PC-9 (cell line): ENCODE data around the gene PRKCA. TPM values are rescaled to one million over a fixed set of nuclear protein-coding genes. Genes with fewer than 3 reads are reported as not detected.

ENCODE experiments used
- BruUV-seq: library from RNA; stranded (reverse); fragments of 400-500 nt; replicated peaks from 2 replicates; lab custom pipeline; 2021; lab: Mats Ljungman, UMichigan
- CTCF ChIA-PET: fragments of 300-600 bp; sonication (Branson Sonifier 250); formaldehyde crosslinking; loops from one replicate; lab custom pipeline; 2022; ENCODE audit warnings: antibody characterized with exemption; lab: Charles Lee
- POLR2A ChIA-PET: fragments of 300-600 bp; sonication (Branson Sonifier 250); formaldehyde crosslinking; loops from one replicate; lab custom pipeline; 2022; ENCODE audit warnings: antibody characterized with exemption; ENCODE audit not compliant: unreplicated experiment; lab: Charles Lee
- DNase-seq, 2 experiments: peaks; one replicate each; pipeline versions ENCODE4 v3.0.0 to v3.0.0-alpha.2; 2015 to 2022; ENCODE audit warnings: mixed read lengths in 1 of 2
- H2AFZ ChIP-seq: fragments of 200-600 bp; sonication (generic); 2 replicates; pipeline ENCODE4 v1.8.1; 2017; ENCODE audit warnings: antibody characterized with exemption
- H3F3A ChIP-seq: fragments of 200-600 bp; sonication (generic); 2 replicates; pipeline ENCODE4 v1.8.1; 2017; ENCODE audit warnings: antibody characterized with exemption, mild to moderate bottlenecking, low read depth; ENCODE audit not compliant: insufficient read depth
- H3K27ac ChIP-seq: fragments of 200-600 bp; sonication (generic); 2 replicates; pipeline ENCODE4 v1.6.1; 2016; ENCODE audit warnings: mixed run types
- H3K27me3 ChIP-seq: fragments of 200-600 bp; sonication (generic); 2 replicates; pipeline ENCODE4 v1.6.1; 2016; ENCODE audit warnings: low read depth, mixed run types; ENCODE audit not compliant: insufficient read depth
- H3K36me3 ChIP-seq: fragments of 200-600 bp; sonication (generic); 2 replicates; pipeline ENCODE4 v1.6.1; 2016; ENCODE audit warnings: low read depth, mixed run types
- H3K4me1 ChIP-seq: fragments of 200-600 bp; sonication (generic); replicated peaks from 2 replicates; pipeline ENCODE4 v1.6.1; 2016; ENCODE audit warnings: mixed run types; ENCODE audit not compliant: insufficient read depth
- H3K4me2 ChIP-seq: fragments of 200-600 bp; sonication (generic); 2 replicates; pipeline ENCODE4 v1.6.1; 2017; ENCODE audit warnings: mixed run types
- H3K4me3 ChIP-seq: fragments of 200-600 bp; sonication (generic); 2 replicates; pipeline ENCODE4 v1.6.1; 2016; ENCODE audit warnings: mixed run types
- H3K79me2 ChIP-seq: fragments of 200-600 bp; sonication (generic); 2 replicates; pipeline ENCODE4 v1.6.1; 2017; ENCODE audit warnings: low read depth, mixed run types
- H3K9me2 ChIP-seq: fragments of 200-600 bp; sonication (generic); 2 replicates; pipeline ENCODE4 v1.8.1; 2017; ENCODE audit warnings: mild to moderate bottlenecking; ENCODE audit not compliant: insufficient read depth
- H3K9me3 ChIP-seq: fragments of 200-600 bp; sonication (generic); 2 replicates; pipeline ENCODE4 v1.8.1; 2016; ENCODE audit warnings: low read depth; ENCODE audit not compliant: insufficient read depth
- H4K20me1 ChIP-seq: fragments of 200-600 bp; sonication (generic); 2 replicates; pipeline ENCODE4 v1.8.1; 2017; ENCODE audit not compliant: insufficient read depth
- CTCF ChIP-seq: fragments of 200-600 bp; sonication (generic); conservative IDR thresholded peaks from 2 replicates; pipeline ENCODE4 v1.6.1; 2017; ENCODE audit warnings: mixed run types, antibody characterized with exemption, mild to moderate bottlenecking, moderate library complexity
- EZH2 ChIP-seq: fragments of 200-600 bp; sonication (generic); IDR thresholded peaks from 2 replicates; pipeline ENCODE4 v1.8.0; 2017; ENCODE audit warnings: antibody characterized with exemption, low read depth
- intact Hi-C: fragments of 100-400 bp; cut with micrococcal nuclease; formaldehyde crosslinking; loops from one replicate; pipeline ENCODE4 v1.10.0; 2022; ENCODE audit not compliant: unreplicated experiment
- total RNA-seq: library from RNA; stranded (reverse); gene quantifications from 2 replicates; pipeline ENCODE4 v1.2.3, GENCODE V29; 2021

The PRKCA gene
- total RNA-seq, 1 experiment from 2014 or later = 23.1 TPM

GRCh38 chr17:66595893-66596292 lies 293.5 kb downstream of the PRKCA start:
- no peaks in the 10 kb centered on the region for H3K4me1 ChIP-seq
- TF ChIP-seq CTCF (no peak), EZH2 (no peak)
- CTCF ChIA-PET = no interaction called here
- no peaks in the 10 kb centered on the region for H3F3A ChIP-seq
- H4K20me1 ChIP-seq = no peaks in the 10 kb centered on the region
- intact Hi-C loops = no loop called here
- no peaks in the 10 kb centered on the region for H3K9me3 ChIP-seq
- H3K4me2 ChIP-seq = no peak overlapping the region
- no peak overlapping the region for H3K27ac ChIP-seq
- no peak overlapping the region for H2AFZ ChIP-seq
- DNase-seq = no peak
- no peak overlapping the region for H3K4me3 ChIP-seq
- POLR2A ChIA-PET = no interaction called here
- no peaks in the 10 kb centered on the region for H3K27me3 ChIP-seq
- BruUV-seq = no TSS peak
- no peaks in the 10 kb centered on the region for H3K9me2 ChIP-seq
- no peaks in the 10 kb centered on the region for H3K36me3 ChIP-seq
- H3K79me2 ChIP-seq = 0 out of 2 replicates have a peak, but pooled peaks cover 3% of the 10 kb centered on the region

GRCh38 chr17:66602659-66603384 lies 300.4 kb downstream of the PRKCA start:
- H3K4me2 ChIP-seq = no peak overlapping the region

GRCh38 chr17:66604376-66604775 lies 302.0 kb downstream of the PRKCA start:
- Histone ChIP-seq H3K4me2 (no peak overlapping the region), H3F3A (no peaks in the 10 kb centered on the region), H3K4me1 (no peaks in the 10 kb centered on the region), H4K20me1 (no peaks in the 10 kb centered on the region), H3K36me3 (no peaks in the 10 kb centered on the region), H3K79me2 (no peaks in the 10 kb centered on the region), H3K27me3 (no peaks in the 10 kb centered on the region), H3K9me2 (no peaks in the 10 kb centered on the region), H2AFZ (no peak overlapping the region), H3K27ac (no peak overlapping the region), H3K4me3 (no peak overlapping the region), H3K9me3 (no peaks in the 10 kb centered on the region)
- DNase-seq = no peak
- intact Hi-C loops = no loop called here
- POLR2A ChIA-PET = no interaction called here
- TF ChIP-seq EZH2 = no peak
- no peak for TF ChIP-seq CTCF
- CTCF ChIA-PET = no interaction called here
- no TSS peak for BruUV-seq

More at GRCh38 chr17:66602659-66603384, 300.4 kb downstream of the PRKCA start:
- Histone ChIP-seq H4K20me1 (no peaks in the 10 kb centered on the region), H3K27ac (no peak overlapping the region), H3K9me3 (no peaks in the 10 kb centered on the region), H3K36me3 (no peaks in the 10 kb centered on the region), H3K79me2 (no peaks in the 10 kb centered on the region), H2AFZ (no peak overlapping the region), H3K4me1 (no peaks in the 10 kb centered on the region), H3F3A (no peaks in the 10 kb centered on the region), H3K9me2 (no peaks in the 10 kb centered on the region), H3K4me3 (no peak overlapping the region), H3K27me3 (no peaks in the 10 kb centered on the region)
- ChIA-PET POLR2A (no interaction called here), CTCF (no interaction called here)
- TF ChIP-seq EZH2 (no peak), CTCF (no peak)
- intact Hi-C loops = no loop called here
- no TSS peak for BruUV-seq
- DNase-seq = no peak
